Mucosa of descending colon (tissue), 3 donors: ENCODE results near the gene NTM. TPM values are rescaled to one million over a fixed set of nuclear protein-coding genes. Genes with fewer than 3 reads are reported as not detected.

Experiments used
- ATAC-seq: fragments of 200-7000 bp; cut with Tn5 transposase; one replicate; pipeline ENCODE4 v1.9.1; 2020; ENCODE audit warnings: mild to moderate bottlenecking, moderate library complexity
- DNase-seq, 3 donors: peaks; one replicate each; pipeline ENCODE4 v3.0.0-alpha.2; 2020
- H3K36me3 ChIP-seq: fragments of 200-600 bp; one replicate; pipeline ENCODE4 v1.8.0; 2021; ENCODE audit warnings: low read depth, mild to moderate bottlenecking
- H3K4me1 ChIP-seq: fragments of 200-600 bp; one replicate; pipeline ENCODE4 v1.8.0; 2021; ENCODE audit warnings: low read depth, mild to moderate bottlenecking
- H3K4me3 ChIP-seq: fragments of 200-600 bp; one replicate; pipeline ENCODE4 v1.8.0; 2021; ENCODE audit warnings: mild to moderate bottlenecking
- H3K9me3 ChIP-seq: fragments of 200-600 bp; one replicate; pipeline ENCODE4 v1.8.0; 2021; ENCODE audit warnings: mild to moderate bottlenecking
- CTCF ChIP-seq: fragments of 200-600 bp; IDR thresholded peaks from one replicate; pipeline ENCODE4 v1.8.0; 2022; ENCODE audit warnings: antibody characterized with exemption, mild to moderate bottlenecking
- intact Hi-C, 2 donors: fragments of 100-400 bp; cut with DNase I in 1 of 2; cut with micrococcal nuclease in 1 of 2; formaldehyde crosslinking; loops; one replicate each; pipeline versions ENCODE4 v1.11.0 to v1.11.1; 2022; cut with DNase I, micrococcal nuclease
- total RNA-seq, 3 donors: library from RNA; stranded (reverse); fragmentation: NEBNext Ultra II Directional in 2 of 3; extraction: Animal tissue kit (Norgen Biotek cat#: 25700) in 2 of 3; gene quantifications; one replicate each; pipeline versions ENCODE4 v1.2.1 to v1.2.4, GENCODE V29; 2021 to 2023
- donor health status: DM: no; HTN: no; CAD: no; lungs with moderate emphysema.
- donor health status: DM: no; HTN: no; CAD: no.
- donor health status: DM: no; HTN: yes; CAD: no.

Gene NTM
- total RNA-seq, 3 donors from 2014 or later = 0.64 to 7.7 (median 1.2) TPM

- H3K9me3 ChIP-seq = no peaks in the 10 kb centered on the region
- no peak for TF ChIP-seq CTCF
- H3K36me3 ChIP-seq = no peaks in the 10 kb centered on the region
- no peak overlapping the region for H3K4me3 ChIP-seq
- no peak for ATAC-seq
- intact Hi-C loops = no loop called here
- no peaks in the 10 kb centered on the region for H3K4me1 ChIP-seq
- DNase-seq = no peak
Measured at GRCh38 chr11:131581046-131581445, 210.6 kb downstream of the NTM start.

- no peak for ATAC-seq
- H3K36me3 ChIP-seq = no peaks in the 10 kb centered on the region
- no peak for TF ChIP-seq CTCF
- no peak for DNase-seq
- intact Hi-C loops = no loop called here
- no peak overlapping the region for H3K4me3 ChIP-seq
- no peaks in the 10 kb centered on the region for H3K9me3 ChIP-seq
- H3K4me1 ChIP-seq = no peaks in the 10 kb centered on the region
Measured at GRCh38 chr11:131582021-131582525, 211.7 kb downstream of the NTM start.

GRCh38 chr11:131583421-131583820, 213.0 kb downstream of the NTM start:
- Histone ChIP-seq H3K36me3 (no peaks in the 10 kb centered on the region), H3K4me3 (no peak overlapping the region), H3K4me1 (no peaks in the 10 kb centered on the region), H3K9me3 (no peaks in the 10 kb centered on the region)
- no peak for DNase-seq
- intact Hi-C loops = no loop called here
- TF ChIP-seq CTCF = no peak
- ATAC-seq = no peak

DNA sequence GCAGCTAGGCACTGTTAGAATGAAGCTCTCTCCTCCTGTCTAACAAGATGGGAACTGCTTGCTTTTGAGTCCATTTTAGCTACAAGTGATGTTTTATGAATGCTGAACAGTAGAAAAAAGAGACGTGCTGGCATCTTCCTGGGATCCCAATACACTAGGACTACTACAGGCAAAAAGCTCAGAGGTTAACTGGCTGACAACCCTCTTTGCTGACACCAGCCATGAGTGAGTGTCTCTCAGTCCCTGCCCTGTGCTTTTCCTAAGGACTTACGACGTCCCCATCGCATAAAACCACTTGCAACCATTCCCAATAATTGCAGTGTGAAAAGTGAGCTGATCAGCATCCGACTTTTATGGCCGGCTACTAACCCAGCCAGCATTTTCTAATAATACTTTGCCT, 213.5 kb downstream of the NTM start:
- H3K4me3 ChIP-seq = no peak overlapping the region
- DNase-seq = no peak
- no peaks in the 10 kb centered on the region for H3K36me3 ChIP-seq
- no peak for ATAC-seq
- TF ChIP-seq CTCF = no peak
- H3K4me1 ChIP-seq = no peaks in the 10 kb centered on the region
- H3K9me3 ChIP-seq = no peaks in the 10 kb centered on the region
- intact Hi-C loops = no loop called here

DNA sequence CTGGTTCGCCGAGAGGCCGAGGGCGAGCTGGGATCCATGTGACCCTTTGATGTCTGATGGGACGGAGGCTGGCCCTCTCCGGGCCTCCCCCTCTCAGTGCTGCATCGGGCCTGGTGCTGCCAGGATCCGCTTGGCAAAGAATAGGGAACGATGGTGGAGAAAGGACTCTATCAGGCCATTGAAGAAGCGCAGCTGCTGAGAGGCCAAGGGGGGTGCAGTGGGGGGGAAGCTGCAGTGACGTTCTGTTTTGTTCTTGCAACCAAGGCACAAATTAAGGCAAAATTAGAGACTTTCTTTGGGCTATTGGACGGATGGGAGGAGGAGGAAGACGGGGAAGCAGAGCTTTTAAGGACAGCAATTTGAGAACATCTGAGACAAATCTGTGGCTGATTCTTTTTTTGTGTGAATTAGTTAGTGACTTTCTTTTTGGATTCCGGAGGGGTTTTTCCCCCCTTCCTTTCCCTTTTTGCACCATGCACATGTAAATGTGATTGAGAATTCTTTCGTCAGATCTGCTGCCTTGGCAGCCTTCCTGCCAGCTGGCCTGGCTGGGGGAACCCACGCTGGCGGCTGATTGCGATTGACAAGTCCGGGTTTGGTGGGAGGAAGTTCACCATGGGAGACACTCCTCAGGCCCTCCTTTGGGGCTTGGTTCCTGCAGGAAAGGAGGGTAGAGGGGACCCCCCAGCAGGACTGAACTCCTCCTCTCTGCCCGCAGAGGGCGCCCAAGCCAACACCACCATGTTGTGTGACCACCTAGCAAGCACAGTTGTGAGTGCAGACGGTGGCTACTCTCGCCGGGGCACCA, 214.6 kb downstream of the NTM start:
- no peak for TF ChIP-seq CTCF
- ATAC-seq (no peak), DNase-seq (no peak)
- no peaks in the 10 kb centered on the region for H3K9me3 ChIP-seq
- H3K36me3 ChIP-seq = no peaks in the 10 kb centered on the region
- intact Hi-C loops = no loop called here
- no peak overlapping the region for H3K4me3 ChIP-seq
- no peaks in the 10 kb centered on the region for H3K4me1 ChIP-seq
